DOHH2 (cell line): ENCODE measurements around the gene TFDP1.

ENCODE experiments used
- H3F3A ChIP-seq: fragments of 200-600 bp; sonication (generic), shearing (Covaris generic); 2 replicates; pipeline ENCODE4 v1.6.0; 2016; ENCODE audit warnings: antibody characterized with exemption, mild to moderate bottlenecking; ENCODE audit not compliant: control insufficient read depth, insufficient read depth
- H3K27ac ChIP-seq: fragments of 200-600 bp; sonication (generic); 2 replicates; pipeline ENCODE4 v1.5.1; 2014; ENCODE audit warnings: low read depth, mild to moderate bottlenecking, low read length, moderate library complexity
- H3K27me3 ChIP-seq: fragments of 200-600 bp; sonication (generic); 2 replicates; pipeline ENCODE4 v1.6.1; 2014; ENCODE audit warnings: mild to moderate bottlenecking, low read length, mixed read lengths; ENCODE audit not compliant: control insufficient read depth
- H3K36me3 ChIP-seq: fragments of 200-600 bp; sonication (generic); 2 replicates; pipeline ENCODE4 v1.6.1; 2014; ENCODE audit warnings: mild to moderate bottlenecking, low read length, moderate library complexity, mixed read lengths; ENCODE audit not compliant: control insufficient read depth
- H3K4me1 ChIP-seq: fragments of 200-600 bp; sonication (generic); 2 replicates; pipeline ENCODE4 v1.6.1; 2014; ENCODE audit warnings: mild to moderate bottlenecking, low read length, mixed read lengths; ENCODE audit not compliant: control insufficient read depth
- H3K4me2 ChIP-seq: fragments of 200-600 bp; sonication (generic); 2 replicates; pipeline ENCODE4 v1.6.0; 2014; ENCODE audit warnings: mild to moderate bottlenecking, low read length, moderate library complexity
- H3K4me3 ChIP-seq: fragments of 200-600 bp; sonication (generic); 2 replicates; pipeline ENCODE4 v1.5.1; 2014; ENCODE audit warnings: mild to moderate bottlenecking, low read length, mixed read lengths
- H3K79me2 ChIP-seq: fragments of 200-600 bp; sonication (generic); 2 replicates; pipeline ENCODE4 v1.6.1; 2014; ENCODE audit warnings: mild to moderate bottlenecking, low read length, mixed read lengths; ENCODE audit not compliant: control insufficient read depth
- H3K9me2 ChIP-seq: fragments of 200-600 bp; sonication (generic); replicated peaks from 2 replicates; pipeline ENCODE4 v1.6.1; 2014; ENCODE audit warnings: mild to moderate bottlenecking, low read length, mixed read lengths; ENCODE audit not compliant: control insufficient read depth
- H3K9me3 ChIP-seq: fragments of 200-600 bp; sonication (generic); 2 replicates; pipeline ENCODE4 v1.6.1; 2014; ENCODE audit warnings: antibody characterized with exemption, low read length, mixed read lengths; ENCODE audit not compliant: control insufficient read depth, insufficient read depth
- H4K20me1 ChIP-seq: fragments of 200-600 bp; sonication (generic); 2 replicates; pipeline ENCODE4 v1.6.0; 2014; ENCODE audit warnings: low read depth, mild to moderate bottlenecking, antibody characterized with exemption, low read length, moderate library complexity; ENCODE audit not compliant: control insufficient read depth, insufficient read depth
- EZH2phosphoT487 ChIP-seq: fragments of 200-600 bp; sonication (generic); IDR thresholded peaks from 2 replicates; pipeline ENCODE4 v1.6.1; 2017; ENCODE audit warnings: borderline replicate concordance, mild to moderate bottlenecking, antibody characterized with exemption, low read length, moderate library complexity, mixed read lengths
- TF ChIP-seq, protein P1 (sequence below): fragments of 200-600 bp; sonication (generic); IDR thresholded peaks from one replicate; pipeline ENCODE4 v1.5.1; 2014; ENCODE audit warnings: antibody characterized with exemption, mild to moderate bottlenecking, low read depth, low read length; ENCODE audit not compliant: poor library complexity, severe bottlenecking

Gene TFDP1

DNA sequence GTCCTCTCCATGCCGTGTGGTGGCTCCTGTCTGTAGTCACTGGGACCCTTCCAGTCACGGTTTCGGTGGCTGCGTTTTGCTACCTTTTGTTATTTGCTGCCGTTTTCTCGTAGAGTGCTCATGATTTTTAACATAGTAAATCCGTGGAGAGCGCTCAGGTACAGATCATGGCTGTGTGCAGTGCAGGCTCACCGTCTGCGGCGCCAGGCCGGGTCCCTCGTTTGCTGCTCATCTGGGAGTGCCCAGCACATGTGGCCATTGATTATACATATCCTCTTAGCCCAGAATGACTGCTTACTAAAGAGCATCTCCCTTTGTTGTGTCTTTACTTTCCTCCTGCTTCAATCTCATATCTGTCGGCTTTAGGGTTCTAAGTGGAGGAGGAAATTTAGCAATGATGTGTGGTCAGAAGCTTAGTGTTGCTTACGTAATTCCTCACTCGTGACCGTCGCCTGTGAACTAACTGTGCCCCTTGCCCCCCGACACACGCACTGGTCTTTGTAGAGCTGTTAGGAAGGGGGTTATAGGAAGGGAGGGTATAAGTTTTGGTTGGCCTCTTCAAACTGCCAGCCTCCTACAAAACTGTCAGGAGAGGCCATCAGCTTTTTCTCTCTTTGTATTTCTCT, 31.8 kb downstream of the TFDP1 start:
- H3K79me2 ChIP-seq: peaks cover 98% of the 10 kb centered on the region
- H3F3A ChIP-seq: no peaks in the 10 kb centered on the region
- H3K27me3 ChIP-seq: no peaks in the 10 kb centered on the region
- no peak for TF ChIP-seq EZH2phosphoT487
- TF ChIP-seq, protein P1, sequence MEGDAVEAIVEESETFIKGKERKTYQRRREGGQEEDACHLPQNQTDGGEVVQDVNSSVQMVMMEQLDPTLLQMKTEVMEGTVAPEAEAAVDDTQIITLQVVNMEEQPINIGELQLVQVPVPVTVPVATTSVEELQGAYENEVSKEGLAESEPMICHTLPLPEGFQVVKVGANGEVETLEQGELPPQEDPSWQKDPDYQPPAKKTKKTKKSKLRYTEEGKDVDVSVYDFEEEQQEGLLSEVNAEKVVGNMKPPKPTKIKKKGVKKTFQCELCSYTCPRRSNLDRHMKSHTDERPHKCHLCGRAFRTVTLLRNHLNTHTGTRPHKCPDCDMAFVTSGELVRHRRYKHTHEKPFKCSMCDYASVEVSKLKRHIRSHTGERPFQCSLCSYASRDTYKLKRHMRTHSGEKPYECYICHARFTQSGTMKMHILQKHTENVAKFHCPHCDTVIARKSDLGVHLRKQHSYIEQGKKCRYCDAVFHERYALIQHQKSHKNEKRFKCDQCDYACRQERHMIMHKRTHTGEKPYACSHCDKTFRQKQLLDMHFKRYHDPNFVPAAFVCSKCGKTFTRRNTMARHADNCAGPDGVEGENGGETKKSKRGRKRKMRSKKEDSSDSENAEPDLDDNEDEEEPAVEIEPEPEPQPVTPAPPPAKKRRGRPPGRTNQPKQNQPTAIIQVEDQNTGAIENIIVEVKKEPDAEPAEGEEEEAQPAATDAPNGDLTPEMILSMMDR: no peak
- H3K9me3 ChIP-seq: no peaks in the 10 kb centered on the region
- H3K27ac ChIP-seq: no peak overlapping the region
- no peak overlapping the region for H3K4me2 ChIP-seq
- H3K36me3 ChIP-seq: peaks cover 95% of the 10 kb centered on the region
- H3K9me2 ChIP-seq: no peaks in the 10 kb centered on the region
- H3K4me1 ChIP-seq: no peaks in the 10 kb centered on the region
- no peak overlapping the region for H3K4me3 ChIP-seq
- H4K20me1 ChIP-seq: peaks cover 24% of the 10 kb centered on the region

- no peaks in the 10 kb centered on the region for H3K9me3 ChIP-seq
- no peaks in the 10 kb centered on the region for H3K4me1 ChIP-seq
- H4K20me1 ChIP-seq: peaks cover 24% of the 10 kb centered on the region
- H3K27ac ChIP-seq: no peak overlapping the region
- no peaks in the 10 kb centered on the region for H3F3A ChIP-seq
- H3K4me3 ChIP-seq: no peak overlapping the region
- no peaks in the 10 kb centered on the region for H3K27me3 ChIP-seq
- TF ChIP-seq, protein P1: no peak
- TF ChIP-seq EZH2phosphoT487: no peak
- H3K36me3 ChIP-seq: peaks cover 88% of the 10 kb centered on the region
- H3K9me2 ChIP-seq: no peaks in the 10 kb centered on the region
- H3K4me2 ChIP-seq: no peak overlapping the region
- H3K79me2 ChIP-seq: peaks cover 98% of the 10 kb centered on the region
Observed at GRCh38 chr13:113616991-113617749, 32.6 kb downstream of the TFDP1 start.

DNA sequence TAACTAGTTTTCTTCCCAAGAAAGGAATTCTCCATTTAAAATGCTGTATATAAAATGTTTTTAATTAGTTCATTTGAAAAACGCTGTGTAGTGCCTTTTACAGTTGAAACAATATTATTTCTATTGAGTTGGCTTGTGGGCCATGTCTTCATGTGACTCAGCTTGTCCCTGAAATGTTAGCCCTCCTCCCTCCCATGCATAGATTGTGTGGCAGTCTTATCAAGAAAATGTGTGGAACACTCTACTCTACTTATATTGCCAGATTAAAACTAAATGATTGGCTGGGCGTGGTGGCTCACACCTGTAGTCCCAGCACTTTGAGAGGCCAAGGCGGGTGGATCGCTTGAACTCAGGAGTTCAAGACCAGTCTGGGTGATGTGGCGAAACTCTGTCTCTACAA, 33.4 kb downstream of the TFDP1 start:
- H3K27ac ChIP-seq: no peak overlapping the region
- TF ChIP-seq EZH2phosphoT487: no peak
- TF ChIP-seq, protein P1: no peak
- no peaks in the 10 kb centered on the region for H3K9me2 ChIP-seq
- no peaks in the 10 kb centered on the region for H3K4me1 ChIP-seq
- H3K4me3 ChIP-seq: no peak overlapping the region
- H3K36me3 ChIP-seq: peaks cover 88% of the 10 kb centered on the region
- H4K20me1 ChIP-seq: peaks cover 24% of the 10 kb centered on the region
- H3K79me2 ChIP-seq: peaks cover 98% of the 10 kb centered on the region
- H3K4me2 ChIP-seq: no peak overlapping the region
- H3K27me3 ChIP-seq: no peaks in the 10 kb centered on the region
- no peaks in the 10 kb centered on the region for H3F3A ChIP-seq
- no peaks in the 10 kb centered on the region for H3K9me3 ChIP-seq
